Measurements from ENCODE around the gene SLC25A19. TPM values are rescaled to one million over a fixed set of nuclear protein-coding genes. Genes with fewer than 3 reads are reported as not detected.

The SLC25A19 gene
- polyA plus RNA-seq, 1 experiment, result 3.5 TPM

DNA sequence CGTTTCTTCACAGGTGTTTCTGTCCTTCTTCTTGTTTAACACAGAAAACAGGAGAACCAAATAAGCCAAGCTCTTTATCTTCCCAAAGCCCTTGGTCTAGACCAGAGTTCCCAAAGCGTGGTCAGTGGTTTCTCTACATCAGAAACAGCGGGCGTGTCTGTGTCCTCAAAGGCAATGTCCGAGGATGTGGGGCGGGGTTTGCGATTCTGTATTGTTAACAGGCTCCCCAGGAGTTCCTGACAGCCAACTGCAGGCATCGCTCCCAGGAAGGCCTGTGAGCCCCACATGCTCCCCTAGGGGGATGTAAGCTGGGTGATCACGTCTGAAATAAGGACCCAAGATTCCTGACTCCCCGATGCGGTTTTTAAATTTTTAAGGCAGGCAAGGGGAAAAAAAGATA lies 28.4 kb upstream of the SLC25A19 start:
- Histone ChIP-seq H3K4me3 (ENCODE audit: low read depth, low read length) (no peak overlapping the region), H3K27ac (ENCODE audit: low read depth, low read length) (no peak overlapping the region), H3K27me3 (ENCODE audit: control insufficient read depth, insufficient read depth, low read length) (no peaks in the 10 kb centered on the region), H3K9me3 (ENCODE audit: control insufficient read depth, insufficient read depth, low read length) (no peaks in the 10 kb centered on the region)
- DNase-seq (ENCODE audit: low read depth, low spot score), result no peak
- CTCF ChIA-PET, result no interaction called here
- POLR2A ChIA-PET, result interaction anchor here (0.6 kb wide), 1 partner anchor 51 kb away, joined by 3 read pairs; no protein-coding TSS in a partner anchor
- no peak for TF ChIP-seq CTCF (IDR thresholded peaks at IDR 0.05; ENCODE audit: low read depth, low read length)

- no peak for TF ChIP-seq CTCF (IDR thresholded peaks at IDR 0.05; ENCODE audit: low read depth, low read length)
- CTCF ChIA-PET, result no interaction called here
- no peak overlapping the region for H3K27ac ChIP-seq (ENCODE audit: low read depth, low read length)
- DNase-seq (ENCODE audit: low read depth, low spot score), result no peak
- no peak overlapping the region for H3K4me3 ChIP-seq (ENCODE audit: low read depth, low read length)
- H3K9me3 ChIP-seq (ENCODE audit: control insufficient read depth, insufficient read depth, low read length), result no peaks in the 10 kb centered on the region
- POLR2A ChIA-PET, result interaction anchor here (0.6 to 0.9 kb wide), 3 partner anchors 16 to 47 kb away, joined by 3 to 4 read pairs (median 3); partner anchors contain the start of gene SLC25A19
- H3K27me3 ChIP-seq (ENCODE audit: control insufficient read depth, insufficient read depth, low read length), result no peaks in the 10 kb centered on the region
Observed at GRCh38 chr17:75316253-75316652, 27.0 kb upstream of the SLC25A19 start.

DNA sequence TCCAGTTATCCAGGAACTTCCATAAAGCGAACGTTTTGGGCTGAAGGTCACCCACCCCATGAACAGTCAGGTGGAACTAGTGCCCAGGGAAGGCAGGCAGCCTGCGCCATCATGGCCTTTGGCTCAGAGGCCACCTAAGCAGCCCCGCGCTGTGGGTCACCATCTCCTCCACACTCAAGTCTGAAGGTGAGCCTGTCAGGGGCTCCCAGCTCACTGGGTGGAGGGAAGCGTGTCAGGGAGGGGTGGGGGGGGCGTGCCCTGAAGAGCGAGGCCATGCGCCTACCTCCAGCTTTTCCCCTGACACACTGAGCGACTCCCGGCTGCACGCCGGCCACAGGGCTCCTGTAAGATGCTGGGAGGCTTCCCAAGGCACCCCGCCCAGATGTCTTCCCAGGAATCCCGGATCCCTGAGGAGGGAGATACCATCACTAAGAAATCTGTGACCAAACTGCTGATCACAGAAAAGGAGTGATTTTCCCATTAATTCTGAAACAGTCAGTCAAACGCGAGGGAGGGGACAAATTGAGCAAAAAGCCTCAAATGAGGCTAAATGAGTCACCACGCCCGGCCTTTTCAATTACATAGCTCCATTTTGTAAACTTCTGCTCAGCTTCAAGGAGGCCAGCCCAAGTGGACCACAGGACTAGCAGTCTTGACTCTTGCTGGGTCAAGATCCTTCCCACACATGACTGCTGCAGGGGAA lies 26.5 kb upstream of the SLC25A19 start:
- POLR2A ChIA-PET, result interaction anchor here (0.7 to 0.9 kb wide), 2 partner anchors 16 to 27 kb away, joined by 3 to 4 read pairs; partner anchors contain the start of gene SLC25A19
- CTCF ChIA-PET, result interaction anchor here (0.6 kb wide), 1 partner anchor 78 kb away, joined by 3 read pairs; no protein-coding TSS in a partner anchor
- H3K27me3 ChIP-seq (ENCODE audit: control insufficient read depth, insufficient read depth, low read length), result no peaks in the 10 kb centered on the region
- H3K9me3 ChIP-seq (ENCODE audit: control insufficient read depth, insufficient read depth, low read length), result no peaks in the 10 kb centered on the region
- H3K27ac ChIP-seq (ENCODE audit: low read depth, low read length), result no peak overlapping the region
- H3K4me3 ChIP-seq (ENCODE audit: low read depth, low read length), result no peak overlapping the region
- no peak for DNase-seq (ENCODE audit: low read depth, low spot score)
- no peak for TF ChIP-seq CTCF (IDR thresholded peaks at IDR 0.05; ENCODE audit: low read depth, low read length)

DNA sequence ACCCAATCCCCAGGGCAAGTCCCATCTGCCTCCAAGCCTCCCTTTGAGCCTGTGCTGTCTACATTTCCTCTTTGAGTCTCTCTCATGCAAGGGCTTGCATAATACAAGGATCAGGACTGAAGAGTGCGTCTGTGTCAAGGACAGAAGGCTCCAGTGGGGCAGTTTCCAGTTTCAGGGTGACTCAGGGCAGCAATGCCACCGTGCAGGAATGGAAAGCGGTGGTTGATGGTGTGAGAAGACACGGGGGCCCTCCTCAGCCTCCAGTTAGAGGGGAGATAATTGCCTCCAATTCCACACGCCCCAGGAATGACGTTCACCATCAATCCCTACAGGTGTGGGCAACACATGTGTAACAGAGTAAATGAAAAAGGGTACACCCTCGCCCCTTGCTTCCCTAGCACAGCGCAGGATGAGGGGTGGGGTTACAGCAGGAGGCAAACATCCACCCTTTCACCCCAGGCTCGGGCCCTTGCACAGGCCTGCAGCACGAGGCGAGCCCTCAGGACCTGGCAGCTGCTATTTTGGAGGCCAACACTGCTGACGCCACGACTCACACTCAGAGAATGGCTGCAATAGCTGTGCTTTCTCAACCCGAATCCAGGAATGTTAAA lies 24.8 kb upstream of the SLC25A19 start:
- Histone ChIP-seq H3K27me3 (ENCODE audit: control insufficient read depth, insufficient read depth, low read length) (no peaks in the 10 kb centered on the region), H3K9me3 (ENCODE audit: control insufficient read depth, insufficient read depth, low read length) (no peaks in the 10 kb centered on the region), H3K4me3 (ENCODE audit: low read depth, low read length) (no peak overlapping the region), H3K27ac (ENCODE audit: low read depth, low read length) (no peak overlapping the region)
- ChIA-PET POLR2A (interaction anchor here (0.7 kb wide), 1 partner anchor 14 kb away, joined by 4 read pairs; no protein-coding TSS in a partner anchor), CTCF (interaction anchor here (0.6 to 1.7 kb wide), 3 partner anchors 8 to 427 kb away, joined by 3 to 10 read pairs (median 5); partner anchors contain the start of gene MIF4GD)
- no peak for TF ChIP-seq CTCF (IDR thresholded peaks at IDR 0.05; ENCODE audit: low read depth, low read length)
- DNase-seq (ENCODE audit: low read depth, low spot score), result no peak
